HK-2 (cell line): ENCODE results near the gene THSD4.
"Not testable (repeated sequence)": the region's sequence is repeated elsewhere in the genome, so short reads cannot be mapped to it uniquely, and the experiment has no call there.

Experiments used
- DNase-seq: peaks from one replicate; pipeline ENCODE4 v3.0.0-alpha.2; 2018; ENCODE audit not compliant: unreplicated experiment

The THSD4 gene

DNA sequence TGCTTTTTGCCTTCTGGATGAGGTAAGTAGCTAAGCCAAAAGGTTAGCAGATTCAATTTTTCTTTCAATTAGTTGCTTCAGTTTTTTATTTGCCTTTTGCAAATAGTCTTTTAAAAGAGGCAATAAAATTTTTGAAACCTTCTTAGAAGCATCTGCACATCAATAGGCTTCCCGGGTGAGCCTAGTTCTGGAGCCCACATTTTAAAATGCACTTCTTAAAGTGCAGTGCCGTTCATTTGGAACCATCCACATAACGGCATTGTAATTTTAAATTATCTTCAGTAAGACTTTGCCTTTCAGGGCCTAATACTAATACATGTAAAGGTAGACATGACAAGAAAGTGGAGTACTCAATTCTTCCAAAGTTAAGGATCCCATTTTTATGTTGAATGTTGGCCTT, 269.2 kb downstream of the THSD4 start:
- DNase-seq, result no peak

DNA sequence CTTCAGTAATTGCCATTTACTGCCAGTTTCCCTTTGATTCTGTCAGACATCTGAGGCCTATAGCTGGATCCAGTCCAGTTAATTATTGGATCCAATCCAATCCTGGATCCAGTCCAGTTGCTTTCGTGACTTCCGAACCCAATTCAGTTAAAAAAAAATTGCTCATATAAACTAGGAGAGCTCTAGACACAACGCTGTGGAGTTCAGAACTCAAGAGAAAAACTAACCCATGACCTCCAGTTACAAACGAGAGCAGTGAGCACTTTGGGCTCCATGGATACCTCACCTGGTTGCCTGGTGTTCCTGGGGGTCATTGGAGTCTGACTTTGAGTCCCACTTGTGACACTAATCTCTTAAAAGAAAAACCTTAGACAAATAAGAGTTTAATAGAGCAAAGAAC, 269.8 kb downstream of the THSD4 start:
- DNase-seq, result no peak

DNA sequence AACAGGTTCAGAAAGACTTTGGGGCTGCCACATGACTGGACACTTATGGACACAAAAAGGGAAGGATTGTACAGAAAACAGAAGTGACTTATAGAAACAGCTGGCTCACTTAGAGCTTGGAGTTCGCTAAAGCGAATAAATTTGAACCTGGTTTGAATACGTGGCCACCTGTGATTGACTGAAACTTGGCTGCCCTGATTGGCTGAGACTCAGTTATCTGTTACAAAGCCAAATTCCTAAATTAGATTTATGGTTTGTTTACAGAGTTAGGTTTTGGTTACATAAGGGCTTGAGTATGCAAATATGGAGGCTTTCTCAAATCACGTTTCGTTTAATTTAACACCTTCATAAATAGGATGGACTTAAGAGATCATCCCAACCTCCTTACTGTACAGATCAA, 270.2 kb downstream of the THSD4 start:
- DNase-seq, result no peak

DNA sequence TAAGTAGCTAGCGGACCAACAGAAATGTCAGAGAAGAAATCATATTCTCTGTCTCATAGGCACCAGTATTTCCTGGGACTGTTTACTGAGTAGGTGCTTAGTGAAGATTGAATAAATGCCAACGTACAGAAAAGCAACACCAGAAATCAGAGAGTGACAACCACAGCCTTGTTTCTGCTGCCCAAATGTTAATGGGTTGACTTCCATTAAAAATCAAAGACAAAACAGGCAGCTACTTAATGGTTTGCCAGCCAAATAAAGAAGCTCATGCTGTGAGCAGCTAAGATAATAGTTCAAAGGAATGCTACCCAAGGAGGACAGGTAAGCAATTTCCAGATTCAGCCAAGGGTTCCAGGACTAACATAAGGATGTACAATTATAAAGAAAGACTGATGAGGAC, 270.7 kb downstream of the THSD4 start:
- DNase-seq, result no peak

DNA sequence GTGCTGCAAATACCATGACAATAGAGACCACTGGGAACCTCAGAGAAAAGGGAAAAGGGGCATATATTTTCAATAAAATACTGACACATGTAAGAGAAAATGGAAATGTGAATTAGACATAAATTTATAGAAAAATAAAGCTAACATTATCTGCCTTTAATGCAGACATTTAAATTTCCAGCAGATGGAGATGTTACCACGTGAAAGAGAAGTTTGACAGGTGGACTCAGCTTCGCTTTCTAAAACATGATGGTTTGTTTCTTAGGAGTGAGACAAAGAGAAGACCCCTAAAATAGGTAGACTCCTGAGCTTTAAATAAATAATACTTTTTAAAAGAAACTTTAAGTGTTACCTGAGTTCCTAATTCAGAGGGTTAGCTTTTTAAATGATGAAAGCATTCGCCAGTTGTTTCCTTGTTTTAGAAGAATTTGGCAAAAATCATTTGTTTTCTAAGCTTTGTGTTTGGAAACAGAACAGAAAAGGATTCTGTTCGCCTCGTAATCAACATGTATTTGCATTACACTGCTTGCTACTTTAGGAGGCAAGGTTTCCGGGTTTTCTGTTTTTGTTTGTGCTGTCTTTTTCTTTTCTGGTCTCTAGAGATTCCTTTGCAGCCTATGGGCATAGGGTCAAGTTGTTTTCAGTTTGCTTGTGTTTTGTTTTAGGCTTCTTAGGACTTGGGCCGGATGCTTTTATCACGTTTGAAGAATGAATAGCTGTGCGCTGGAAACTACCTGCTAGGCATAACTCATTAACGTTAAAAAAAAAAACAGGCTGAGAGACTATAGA, 271.4 kb downstream of the THSD4 start:
- DNase-seq, result no peak

DNA sequence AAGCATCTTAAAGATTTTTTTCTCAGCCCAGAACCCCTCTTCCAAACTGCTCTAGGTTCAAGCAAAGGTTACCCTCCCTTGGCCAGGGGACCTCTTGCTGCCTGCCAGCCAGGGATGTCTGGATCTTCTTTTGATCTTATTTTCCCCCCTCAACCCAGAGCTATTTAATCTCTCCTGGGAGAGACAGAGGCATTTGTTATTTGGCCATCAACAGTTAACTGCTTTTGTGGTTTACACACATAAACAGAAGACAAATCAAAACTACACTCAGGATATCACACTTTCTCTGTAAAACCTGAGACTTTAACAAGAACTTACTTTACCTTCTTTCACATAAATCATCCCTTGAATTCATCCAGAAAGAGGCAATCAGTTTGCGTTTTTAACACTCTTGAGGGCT, 272.5 kb downstream of the THSD4 start:
- no peak for DNase-seq

DNA sequence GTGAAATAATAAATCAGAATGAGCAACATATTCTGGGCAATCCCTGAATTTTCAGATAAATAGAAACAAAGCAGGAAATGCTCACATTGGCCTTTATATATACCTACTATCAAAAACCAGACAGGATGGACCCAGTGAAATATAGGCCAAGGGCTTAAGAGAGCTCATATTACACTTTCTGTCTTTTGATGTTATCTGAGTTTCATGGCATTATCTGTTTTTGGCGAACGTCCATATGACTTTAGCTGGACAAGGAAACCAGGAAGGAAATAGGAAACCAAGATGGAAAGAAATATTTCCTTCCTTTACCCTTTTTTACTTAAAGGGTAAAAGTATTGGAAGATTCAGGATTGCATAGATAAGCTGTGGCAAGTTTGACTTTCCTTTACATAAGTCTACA, 274.8 kb downstream of the THSD4 start:
- DNase-seq, result no peak

DNA sequence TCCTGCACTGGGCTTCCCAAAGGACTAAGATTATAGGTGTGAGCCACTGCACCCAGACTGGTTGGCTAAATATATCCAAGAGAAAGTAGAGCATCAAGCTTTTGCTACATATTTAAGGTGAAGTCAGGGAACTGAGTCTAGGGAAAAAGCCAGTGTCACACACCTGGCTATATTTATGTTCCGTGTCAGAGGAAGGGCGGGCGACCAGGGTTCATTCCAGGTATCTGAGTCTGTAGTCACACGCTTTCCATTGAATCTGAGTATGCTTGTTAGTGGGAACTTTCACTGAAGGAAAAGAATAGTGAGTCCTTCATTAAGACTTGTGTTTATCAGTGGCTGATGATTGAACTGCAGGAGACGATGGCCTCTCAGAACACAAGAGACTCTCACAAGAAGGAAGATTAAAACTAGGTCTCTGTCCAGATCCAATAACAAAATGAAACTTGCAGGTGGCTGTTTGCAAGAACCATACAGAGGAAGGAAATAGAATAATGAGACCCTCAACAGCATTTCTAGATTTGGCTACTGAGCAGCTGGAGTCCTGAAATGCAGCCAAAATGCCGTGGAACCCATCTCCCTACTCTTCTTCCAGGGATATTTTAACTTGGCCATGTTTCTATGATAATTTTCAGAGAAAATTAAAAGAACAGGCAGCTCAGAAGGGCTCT, 276.3 kb downstream of the THSD4 start:
- no peak for DNase-seq

DNA sequence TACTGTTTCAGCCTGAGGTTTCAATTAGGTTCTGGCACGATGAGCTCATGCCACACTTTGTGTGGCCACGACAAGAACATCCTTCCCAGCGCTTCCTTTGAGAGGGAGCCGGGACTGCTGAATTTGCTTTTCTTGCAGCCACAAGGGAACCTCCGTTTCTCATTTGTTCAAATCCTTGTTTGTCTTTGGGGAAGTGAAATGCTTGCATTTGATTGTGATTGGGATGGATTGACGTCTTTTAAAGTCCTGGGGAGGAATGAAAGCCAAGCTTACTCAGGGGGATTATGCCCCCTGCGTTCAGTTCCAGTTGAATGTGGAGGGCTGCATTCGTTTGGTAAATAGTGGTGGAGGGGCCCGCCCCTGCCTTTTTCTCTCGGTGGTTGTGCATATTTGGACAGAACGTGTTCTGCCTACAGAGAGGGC, 277.6 kb downstream of the THSD4 start:
- no peak for DNase-seq

DNA sequence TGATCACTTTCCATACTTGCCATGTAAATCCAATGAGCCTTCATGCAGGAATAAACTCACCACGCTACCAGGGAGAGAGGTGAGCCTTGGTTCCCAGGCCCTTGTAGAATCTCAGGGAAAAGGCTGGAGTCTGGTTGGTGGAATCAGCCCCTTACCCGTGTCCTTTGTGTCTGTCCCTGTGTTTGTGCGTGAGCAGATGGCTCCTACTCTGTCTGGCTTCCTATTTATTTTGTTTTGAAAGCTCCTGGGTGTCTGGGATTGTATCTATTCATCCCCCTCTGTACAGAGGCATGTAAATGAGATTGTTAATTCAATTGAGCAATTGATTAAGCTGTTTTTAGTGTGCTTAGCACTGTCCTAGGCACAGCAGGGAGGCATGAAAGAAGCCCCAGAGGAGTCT, 278.1 kb downstream of the THSD4 start:
- no peak for DNase-seq

DNA sequence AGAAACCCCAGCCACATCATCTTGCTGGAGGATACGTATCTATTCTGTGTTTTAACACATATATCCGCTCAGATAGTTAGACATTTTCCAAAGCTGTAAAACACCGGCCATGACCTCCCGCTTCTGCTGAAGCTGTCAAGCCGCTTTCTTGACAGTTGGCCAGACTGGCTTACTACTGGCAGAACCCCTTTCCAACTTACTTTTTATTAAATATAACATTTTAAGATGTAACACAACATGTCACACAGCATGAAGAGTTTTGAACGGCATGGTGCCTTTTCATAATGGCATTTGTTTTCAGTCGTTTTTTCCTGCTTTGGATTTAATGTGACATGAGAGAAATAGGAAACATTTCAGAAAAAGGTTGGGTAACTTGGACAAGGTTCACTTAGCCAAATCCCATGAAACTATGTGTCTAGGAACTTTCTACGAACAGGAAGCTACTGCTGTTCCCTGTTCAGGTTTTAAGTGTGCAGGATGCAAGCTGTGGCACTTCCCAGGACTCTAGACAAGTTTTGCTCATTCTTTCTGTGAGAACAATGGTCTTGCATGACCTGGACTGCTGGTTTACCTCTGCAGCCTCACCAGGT, 281.4 kb downstream of the THSD4 start:
- no peak for DNase-seq

DNA sequence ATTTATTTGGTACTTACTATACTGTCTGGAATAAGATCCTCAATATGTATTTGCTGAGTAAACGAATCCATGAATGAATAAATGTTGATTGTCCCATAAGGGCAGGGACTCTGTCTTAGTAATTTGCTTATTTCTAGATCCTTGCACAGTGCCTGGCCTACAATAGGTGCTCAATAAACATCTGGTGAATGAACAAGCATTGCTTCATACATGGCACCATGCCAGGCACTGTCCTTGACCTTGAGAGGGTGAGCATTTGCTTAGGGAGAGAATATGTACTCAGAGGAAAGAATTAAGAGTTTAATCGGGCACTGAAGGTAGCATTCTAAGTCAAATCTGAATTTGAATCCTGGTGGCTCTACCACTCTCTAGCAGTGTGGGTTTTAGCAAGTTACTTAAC, 282.1 kb downstream of the THSD4 start:
- DNase-seq, result no peak

DNA sequence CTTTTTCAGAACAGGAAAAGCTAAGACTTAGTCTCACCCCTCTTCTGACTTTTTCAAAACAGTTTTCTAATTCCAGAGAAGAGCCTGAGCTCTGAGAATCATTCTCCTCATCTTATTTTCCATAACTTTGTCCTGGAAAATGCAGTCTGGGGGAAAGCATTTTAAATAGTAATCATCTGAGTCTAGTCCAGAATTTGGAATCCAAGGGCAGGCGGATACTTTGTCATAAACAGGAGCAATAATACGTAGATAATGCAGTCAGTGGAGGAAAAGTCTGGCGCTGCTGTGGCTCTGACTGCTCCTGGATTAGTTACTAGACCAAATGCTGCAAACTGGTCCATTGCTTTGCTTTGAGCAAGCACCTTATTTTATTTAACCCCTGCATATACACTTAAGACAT, 285.0 kb downstream of the THSD4 start:
- no peak for DNase-seq

DNA sequence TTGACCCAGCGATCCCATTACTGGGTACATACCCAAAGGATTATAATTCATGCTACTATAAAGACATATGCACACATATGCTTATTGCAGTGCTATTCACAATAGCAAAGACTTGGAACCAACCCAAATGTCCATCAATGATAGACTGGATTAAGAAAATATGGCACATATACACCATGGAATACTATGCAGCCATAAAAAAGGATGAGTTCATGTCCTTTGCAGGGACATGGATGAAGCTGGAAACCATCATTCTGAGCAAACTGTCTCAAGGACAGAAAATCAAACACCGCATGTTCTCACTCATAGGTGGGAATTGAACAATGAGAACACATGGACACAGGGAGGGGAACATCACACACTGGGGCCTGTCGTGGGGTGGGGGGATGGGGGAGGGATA, 286.5 kb downstream of the THSD4 start:
- DNase-seq, result not testable (repeated sequence)

DNA sequence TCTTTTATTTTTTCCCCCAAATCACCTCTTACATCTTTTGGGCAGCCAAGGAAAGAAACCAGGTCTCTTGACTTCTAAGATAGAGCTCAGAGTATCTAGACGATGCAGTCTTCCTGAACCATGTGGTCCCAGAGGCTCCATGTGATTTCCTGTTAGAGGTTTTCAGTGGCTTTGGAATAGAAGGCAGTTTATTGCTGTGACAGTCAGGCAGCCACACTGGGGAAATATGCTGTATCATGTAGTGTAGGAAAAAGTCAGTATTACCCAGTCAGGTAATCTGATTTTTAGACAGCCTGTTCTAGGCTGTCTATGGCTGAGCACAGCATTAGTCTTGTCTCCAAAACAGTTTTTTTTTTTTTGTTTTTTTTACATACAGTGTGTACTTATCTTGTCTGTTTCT, 294.3 kb downstream of the THSD4 start:
- no peak for DNase-seq

DNA sequence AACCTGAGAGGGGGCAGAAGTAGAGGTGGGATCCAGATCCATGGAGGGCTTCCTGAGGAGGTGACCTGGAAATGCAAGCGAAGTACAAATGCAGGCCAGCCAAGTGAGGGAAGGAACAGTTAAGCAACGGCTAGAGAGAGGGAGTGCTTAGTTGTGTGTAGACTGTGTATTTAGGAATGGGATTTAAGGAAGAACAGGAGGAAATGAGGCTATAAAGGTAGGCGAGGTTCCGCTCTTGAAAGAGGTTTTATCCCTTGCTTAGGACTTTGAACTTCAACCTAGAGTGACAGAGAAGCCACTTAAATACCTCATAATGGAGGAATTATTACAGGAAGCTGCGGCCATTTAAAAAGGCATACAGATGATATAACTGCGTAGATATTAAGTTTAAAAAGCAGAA, 295.1 kb downstream of the THSD4 start:
- DNase-seq, result no peak

DNA sequence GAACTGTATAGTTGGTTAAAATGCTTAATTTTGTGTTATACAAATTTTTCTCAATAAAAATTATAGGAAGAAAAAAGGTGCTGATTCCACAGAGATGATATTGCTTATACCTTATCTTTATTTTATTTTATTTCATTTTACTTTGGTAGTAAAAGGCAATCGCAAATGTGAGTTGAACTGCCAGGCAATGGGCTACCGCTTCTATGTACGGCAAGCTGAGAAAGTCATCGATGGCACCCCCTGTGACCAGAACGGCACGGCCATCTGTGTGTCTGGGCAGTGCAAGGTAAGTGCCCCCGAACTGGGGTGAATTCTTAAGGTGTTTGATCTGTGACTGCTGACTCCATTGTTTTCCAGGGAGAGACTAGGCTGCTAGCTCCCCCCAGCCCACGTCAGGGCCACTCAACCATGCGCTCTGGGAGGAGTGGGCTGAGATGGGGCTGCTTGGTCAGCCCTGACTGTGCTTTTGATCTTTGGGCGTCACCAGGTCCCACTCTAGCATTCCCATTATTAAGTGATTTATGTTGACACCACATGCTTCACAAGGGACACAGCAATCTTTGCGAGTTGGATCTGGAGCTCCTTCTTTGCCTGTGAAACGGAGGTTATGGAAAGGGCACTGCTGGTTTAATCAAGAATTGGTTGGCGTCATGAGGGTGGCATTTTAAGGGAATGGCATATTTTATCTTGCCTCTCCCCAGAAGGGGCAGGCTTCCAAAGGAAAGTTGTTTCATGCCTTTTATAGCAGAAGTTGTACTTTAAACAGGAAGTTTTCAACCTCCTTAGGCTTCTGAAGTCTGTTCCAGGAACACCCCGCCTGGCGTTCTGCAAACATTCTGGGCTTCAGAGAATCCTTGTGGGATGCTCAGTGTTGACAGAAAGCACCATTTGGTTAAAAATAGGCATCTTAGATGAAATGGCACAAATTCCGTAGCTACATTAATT, 296.5 kb downstream of the THSD4 start:
- no peak for DNase-seq

DNA sequence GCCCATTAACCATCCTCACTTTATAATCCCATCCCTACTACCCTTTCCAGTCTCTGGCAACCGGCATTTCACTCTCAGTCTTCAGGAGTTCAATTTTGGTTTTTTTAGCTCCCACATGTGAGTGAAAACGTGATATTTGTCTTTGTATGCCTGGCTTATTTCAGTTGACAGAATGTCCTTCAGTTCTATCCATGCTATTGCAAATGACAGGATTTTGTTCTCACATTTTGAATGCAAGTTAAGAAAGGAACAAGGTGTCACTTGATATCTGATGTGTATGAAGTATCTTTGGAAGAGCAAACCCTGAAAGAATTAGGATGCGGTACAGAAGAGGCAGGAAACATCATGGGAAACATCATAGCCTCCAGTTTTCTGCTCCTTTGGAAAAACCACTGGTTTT, 298.1 kb downstream of the THSD4 start:
- no peak for DNase-seq

DNA sequence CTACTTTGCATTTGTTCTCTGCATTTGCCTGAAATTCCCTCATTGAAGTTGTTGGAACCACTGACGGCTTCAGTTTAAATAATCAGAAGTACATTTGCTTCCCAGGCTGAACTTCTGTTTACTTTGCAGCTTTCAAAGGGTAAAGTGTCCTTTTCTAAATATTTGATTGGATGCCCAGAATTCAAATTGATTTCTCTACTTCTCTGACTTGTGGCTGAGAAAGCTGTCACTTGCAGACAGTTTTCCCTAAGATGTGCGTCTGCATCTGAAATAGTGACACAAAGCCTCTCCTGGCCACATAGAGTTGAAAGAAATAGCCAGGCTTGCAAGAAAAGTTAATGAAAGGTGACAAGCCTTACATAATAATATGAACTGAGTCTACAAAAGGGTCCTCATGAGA, 299.6 kb downstream of the THSD4 start:
- DNase-seq, result no peak

DNA sequence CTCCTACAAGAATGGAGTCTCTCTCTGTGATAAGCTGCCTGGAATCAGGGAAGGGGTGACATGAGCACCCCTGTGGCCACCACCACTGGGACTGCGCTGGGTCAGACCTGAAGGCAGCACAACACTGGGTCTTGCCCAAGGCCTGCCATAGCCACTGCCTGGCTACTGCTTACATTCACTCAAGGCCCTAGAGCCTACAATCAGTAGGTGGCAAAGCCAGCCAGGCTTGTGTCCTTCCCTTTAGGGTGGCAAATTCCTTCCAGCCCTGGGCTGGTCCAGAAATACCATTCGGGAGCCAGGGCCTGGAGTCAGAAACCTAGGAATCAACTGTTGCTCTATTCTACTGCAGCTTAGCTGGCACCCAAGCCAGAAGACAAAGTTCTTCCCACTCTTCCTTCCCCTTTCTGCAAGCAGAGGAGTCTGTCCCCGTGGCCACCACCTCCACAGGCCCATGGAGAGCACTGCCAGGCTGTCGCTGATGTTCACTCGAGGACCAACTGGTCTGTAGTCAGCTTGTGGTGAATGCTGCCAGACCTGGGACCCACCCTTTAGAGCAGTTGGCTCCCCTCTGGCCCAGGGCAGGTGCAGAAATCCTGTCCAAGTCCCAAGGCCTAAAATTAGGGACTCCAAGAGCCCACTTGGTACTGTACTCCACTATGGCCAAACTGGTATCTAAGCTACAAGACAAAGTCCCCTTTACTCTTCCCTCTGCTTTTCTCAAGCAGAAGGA, 307.4 kb downstream of the THSD4 start:
- no peak for DNase-seq

DNA sequence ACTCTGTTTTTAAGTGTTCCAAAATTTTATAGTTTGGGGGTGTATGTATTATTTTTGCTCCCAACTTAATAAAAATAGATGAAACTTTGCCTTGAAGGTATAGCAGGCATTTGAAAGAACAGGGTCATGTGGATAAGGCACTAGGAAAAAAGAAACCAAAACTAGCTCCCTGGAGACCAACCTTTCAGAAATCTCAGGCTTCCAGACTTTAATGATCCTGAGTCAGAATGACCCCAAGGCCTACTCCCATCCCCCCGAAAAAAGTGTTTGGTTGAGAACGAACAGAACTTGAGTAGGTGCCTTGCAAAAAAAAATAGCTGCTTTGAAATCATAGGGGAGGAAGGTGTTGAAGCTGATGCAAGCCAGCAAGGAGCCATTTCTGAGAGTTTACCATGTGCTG, 309.5 kb downstream of the THSD4 start:
- DNase-seq, result no peak
